Endothelial cell (in vitro differentiated cells): Measurements from ENCODE around the gene SLC39A3. TPM values are rescaled to one million over a fixed set of nuclear protein-coding genes. Genes with fewer than 3 reads are reported as not detected.

ENCODE experiments used
- DNase-seq: peaks from one replicate; pipeline ENCODE4 v3.0.0; 2021; ENCODE audit warnings: low spot score
- H3K27ac Mint-ChIP-seq: one replicate; pipeline ENCODE4 v1.8.0; 2021; ENCODE audit warnings: mixed read lengths, inconsistent platforms; ENCODE audit not compliant: unreplicated experiment
- H3K27me3 Mint-ChIP-seq: one replicate; pipeline ENCODE4 v1.8.0; 2021; ENCODE audit warnings: mild to moderate bottlenecking, moderate library complexity, mixed read lengths, inconsistent platforms; ENCODE audit not compliant: unreplicated experiment
- H3K36me3 Mint-ChIP-seq: one replicate; pipeline ENCODE4 v1.8.0; 2021; ENCODE audit warnings: mild to moderate bottlenecking, low read depth, mixed read lengths, inconsistent platforms; ENCODE audit not compliant: unreplicated experiment
- H3K4me1 Mint-ChIP-seq: one replicate; pipeline ENCODE4 v1.8.0; 2021; ENCODE audit warnings: mild to moderate bottlenecking, mixed read lengths, inconsistent platforms; ENCODE audit not compliant: unreplicated experiment
- H3K4me3 Mint-ChIP-seq: one replicate; pipeline ENCODE4 v1.8.0; 2021; ENCODE audit warnings: mild to moderate bottlenecking, mixed read lengths, inconsistent platforms; ENCODE audit not compliant: unreplicated experiment
- H3K9me3 Mint-ChIP-seq: one replicate; pipeline ENCODE4 v1.8.0; 2021; ENCODE audit warnings: mixed read lengths, inconsistent platforms; ENCODE audit not compliant: unreplicated experiment
- CTCF ChIP-seq: fragments of 200-600 bp; sonication (generic); IDR thresholded peaks from one replicate; pipeline ENCODE4 v1.5.0; 2021; ENCODE audit warnings: antibody characterized with exemption; ENCODE audit not compliant: unreplicated experiment
- total RNA-seq: library from RNA; stranded (reverse); fragmentation: NEBNext Ultra II Directional; extraction: Animal tissue kit (Norgen Biotek cat#: 25700); gene quantifications from one replicate; pipeline ENCODE4 v1.2.1, GENCODE V29; 2021; ENCODE audit not compliant: unreplicated experiment

The SLC39A3 gene
- total RNA-seq, 1 donor from 2014 or later = 28.7 TPM

- H3K27me3 Mint-ChIP-seq = peaks cover 7% of the 10 kb centered on the region
- peak within 1 kb of the TSS; percentile 96 for H3K4me3 Mint-ChIP-seq
- peak; percentile 95 for DNase-seq
- H3K9me3 Mint-ChIP-seq = no peaks in the 10 kb centered on the region
- H3K4me1 Mint-ChIP-seq = peaks cover 27% of the 10 kb centered on the region
- peak; percentile 39 for TF ChIP-seq CTCF
- peak within 1 kb of the TSS; percentile 89 for H3K27ac Mint-ChIP-seq
- peaks cover 10% of the 10 kb centered on the region for H3K36me3 Mint-ChIP-seq
Measured at GRCh38 chr19:2782936-2783780, 43.3 kb upstream of the SLC39A3 start, which contains the start of gene SGTA. SGTA (minus strand) TSS chr19:2783273; CDS start chr19:2769068, 14,205 bp downstream.

DNA sequence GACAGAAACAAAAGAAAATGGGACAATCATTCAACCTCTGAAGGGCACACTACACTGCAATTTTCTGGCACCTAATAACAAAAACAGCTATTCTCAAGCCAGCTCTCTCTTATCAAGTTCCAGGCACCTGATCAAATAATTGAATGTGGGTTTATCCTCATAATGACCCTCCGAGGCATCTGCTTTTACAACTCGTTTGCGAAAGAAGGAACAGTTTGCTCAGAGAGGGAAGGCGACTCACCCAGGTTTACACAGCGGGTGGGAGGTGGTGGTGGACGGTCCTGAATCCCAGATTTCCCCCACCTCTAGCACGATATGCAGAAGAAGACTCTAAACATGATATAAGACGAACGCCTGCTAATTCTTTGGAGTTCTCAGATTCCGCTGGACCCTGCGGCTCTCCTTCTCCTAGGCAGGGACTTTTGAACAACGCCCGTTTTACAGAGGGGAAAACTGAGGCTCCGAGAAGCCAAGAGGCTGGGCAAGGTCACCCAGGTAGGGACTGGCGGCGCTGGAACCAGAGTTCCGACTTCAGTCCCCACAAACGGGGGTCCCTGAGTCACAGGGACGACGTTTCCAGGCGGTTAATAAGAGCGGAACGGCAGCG is 42.6 kb upstream of the SLC39A3 start:
- peak overlapping the region; percentile 89 for H3K27ac Mint-ChIP-seq
- H3K4me1 Mint-ChIP-seq = peaks cover 26% of the 10 kb centered on the region
- DNase-seq = no peak
- H3K36me3 Mint-ChIP-seq = peaks cover 11% of the 10 kb centered on the region
- peaks cover 7% of the 10 kb centered on the region for H3K27me3 Mint-ChIP-seq
- H3K9me3 Mint-ChIP-seq = no peaks in the 10 kb centered on the region
- no peak for TF ChIP-seq CTCF
- H3K4me3 Mint-ChIP-seq = peak overlapping the region; percentile 96

GRCh38 chr19:2780284-2780683 is 40.5 kb upstream of the SLC39A3 start:
- Mint-ChIP-seq H3K27ac (peak overlapping the region; percentile 50), H3K4me3 (peak overlapping the region; percentile 18), H3K9me3 (no peaks in the 10 kb centered on the region), H3K36me3 (peaks cover 9% of the 10 kb centered on the region), H3K27me3 (peaks cover 11% of the 10 kb centered on the region), H3K4me1 (peaks cover 23% of the 10 kb centered on the region)
- no peak for DNase-seq
- no peak for TF ChIP-seq CTCF

- Mint-ChIP-seq H3K4me1 (peaks cover 23% of the 10 kb centered on the region), H3K27ac (no peak overlapping the region), H3K4me3 (no peak overlapping the region), H3K27me3 (peaks cover 12% of the 10 kb centered on the region), H3K36me3 (peaks cover 13% of the 10 kb centered on the region), H3K9me3 (no peaks in the 10 kb centered on the region)
- no peak for TF ChIP-seq CTCF
- no peak for DNase-seq
Measured at GRCh38 chr19:2779121-2779740, 39.4 kb upstream of the SLC39A3 start.
